ENCODE results near the gene KRTAP10-1. TPM values are rescaled to one million over a fixed set of nuclear protein-coding genes. Genes with fewer than 3 reads are reported as not detected.

Gene KRTAP10-1
- polyA plus RNA-seq, 3 donors = not detected

GRCh38 chr21:44548922-44549321, 8.9 kb upstream of the KRTAP10-1 start:
- DNase-seq = no peak

GRCh38 chr21:44548381-44548780, 8.4 kb upstream of the KRTAP10-1 start:
- DNase-seq = no peak

- DNase-seq = no peak
Observed at GRCh38 chr21:44547656-44548331, 7.8 kb upstream of the KRTAP10-1 start.

- DNase-seq = no peak
Observed at GRCh38 chr21:44544566-44544965, 4.6 kb upstream of the KRTAP10-1 start.

GRCh38 chr21:44542716-44543115, 2.7 kb upstream of the KRTAP10-1 start:
- no peak for DNase-seq

GRCh38 chr21:44540741-44541288, 820 bp upstream of the KRTAP10-1 start:
- no peak for DNase-seq

- DNase-seq = no peak
Observed at GRCh38 chr21:44539046-44539445, 949 bp downstream of the KRTAP10-1 start.

DNA sequence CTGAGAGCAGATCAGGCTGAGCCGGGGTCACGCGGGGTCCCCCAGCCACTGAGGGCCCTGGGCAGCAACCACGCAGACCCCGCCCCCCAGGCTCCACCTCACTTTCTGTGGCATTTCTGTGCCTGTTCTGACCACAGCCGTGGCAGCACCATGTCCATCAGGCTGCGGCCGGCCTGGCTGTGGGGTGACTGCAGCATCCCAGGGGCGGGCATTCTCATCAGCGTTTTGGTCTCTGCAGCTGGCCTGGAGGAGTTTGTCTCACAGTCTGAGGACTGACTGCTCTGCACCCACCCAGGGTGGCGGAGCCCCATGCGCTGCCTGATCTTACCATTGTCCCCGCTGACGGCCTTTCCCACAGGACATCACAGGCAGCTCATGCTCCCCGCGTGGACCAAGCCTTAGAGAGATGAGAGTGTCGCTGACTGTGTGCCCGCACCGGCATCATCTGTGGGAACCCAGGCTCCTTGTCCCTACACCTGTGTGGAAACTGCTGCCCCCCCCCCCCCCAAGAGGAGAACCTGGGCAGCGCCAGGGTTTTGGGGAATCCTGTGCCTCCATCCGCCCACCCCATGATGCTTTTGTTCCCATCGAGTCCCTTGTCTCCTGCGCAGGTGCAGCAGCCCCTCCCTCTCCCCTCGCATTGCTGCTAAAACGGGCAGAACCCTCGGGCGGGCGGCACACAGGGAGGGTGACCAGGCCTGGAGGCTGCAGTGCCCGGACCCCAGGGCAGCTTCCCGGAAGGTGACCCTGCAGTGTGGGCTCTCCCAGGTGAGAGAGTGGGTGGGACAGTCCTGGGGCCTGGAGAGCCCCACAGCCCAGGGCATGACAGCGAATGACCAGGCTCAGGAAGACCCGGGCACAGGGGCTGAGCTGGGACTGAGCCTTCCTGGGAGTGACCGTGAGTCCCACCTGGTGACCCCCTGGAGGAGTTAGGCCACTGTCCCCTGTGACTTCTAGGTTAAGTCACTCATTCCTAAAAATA, 1.8 kb downstream of the KRTAP10-1 start:
- DNase-seq = no peak

- no peak for DNase-seq
Observed at GRCh38 chr21:44535963-44536362, 4.0 kb downstream of the KRTAP10-1 start.

DNA sequence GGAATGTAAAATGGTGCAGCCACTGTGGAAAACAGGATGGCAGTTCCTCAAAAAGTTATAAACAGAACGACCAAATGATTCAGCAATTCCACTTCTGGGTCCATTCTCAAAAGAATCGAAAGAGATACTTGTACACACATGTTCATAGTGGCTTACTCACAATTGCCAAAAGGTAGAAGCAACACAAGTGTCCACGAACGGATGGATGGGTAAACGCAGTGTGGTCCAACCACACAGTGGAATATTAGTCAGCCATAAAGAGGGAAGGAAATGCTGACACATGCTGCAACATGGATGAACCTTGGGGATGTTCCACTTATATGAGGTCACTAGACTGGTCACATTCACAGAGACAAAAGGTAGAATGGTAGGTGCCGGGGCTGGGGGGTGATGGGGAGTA, 5.3 kb downstream of the KRTAP10-1 start:
- no peak for DNase-seq

- DNase-seq = no peak
Observed at GRCh38 chr21:44533891-44534627, 5.9 kb downstream of the KRTAP10-1 start.

DNA sequence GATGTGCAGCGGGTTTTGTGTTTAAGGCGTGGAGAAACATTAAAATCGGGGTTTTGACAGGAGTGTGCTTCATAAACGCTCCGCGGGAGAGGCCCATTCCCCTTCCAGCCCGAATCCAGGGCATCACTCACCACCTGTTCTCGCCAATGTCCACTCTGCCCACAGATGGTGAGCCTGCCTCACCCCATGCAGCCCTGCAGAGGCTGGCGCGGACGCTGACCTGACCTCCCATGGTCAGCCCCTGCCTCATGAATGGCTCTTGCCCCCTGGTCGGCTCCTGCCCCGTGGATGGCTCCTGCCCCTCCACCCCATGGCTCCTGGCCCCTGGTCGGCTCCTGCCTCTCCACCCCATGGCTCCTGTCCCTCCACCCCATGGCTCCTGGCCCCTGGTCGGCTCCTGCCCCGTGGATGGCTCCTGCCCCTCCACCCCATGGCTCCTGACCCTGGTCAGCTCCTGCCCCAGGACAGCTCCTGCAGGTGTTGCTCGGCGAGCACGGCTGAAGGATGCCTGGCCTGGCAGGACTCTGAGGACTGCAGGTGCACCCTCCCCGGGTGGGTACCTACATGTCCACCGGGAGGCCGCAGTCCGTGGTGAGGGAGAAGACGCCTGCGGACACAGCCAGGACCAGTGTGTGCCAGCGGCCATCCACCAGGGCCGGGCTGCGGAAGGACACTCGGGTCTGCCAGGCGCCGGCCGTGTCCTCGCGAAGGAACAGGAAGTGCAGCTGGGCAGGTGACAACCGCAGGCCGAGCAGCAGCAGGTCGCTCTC, 6.7 kb downstream of the KRTAP10-1 start:
- no peak for DNase-seq

DNA sequence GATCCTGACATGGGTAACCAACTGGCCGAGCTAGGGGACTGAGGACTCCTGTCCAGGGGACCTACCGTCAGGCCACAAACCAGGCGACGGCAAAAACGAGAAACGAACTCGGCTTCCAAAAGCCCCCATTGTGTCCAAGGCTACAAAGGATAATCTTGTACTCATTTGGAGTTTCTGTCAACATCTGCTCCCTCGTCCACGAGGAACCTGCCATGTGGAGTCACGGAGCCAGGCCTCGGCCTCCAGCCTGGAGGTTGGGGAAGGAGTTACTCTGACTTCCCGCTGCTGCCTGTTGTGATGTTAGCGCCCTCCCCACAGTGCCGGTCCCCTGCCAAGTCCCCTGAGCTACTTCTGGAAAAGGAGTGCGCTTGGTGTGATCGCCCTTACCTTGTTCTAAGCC, 7.3 kb downstream of the KRTAP10-1 start:
- DNase-seq = no peak

DNA sequence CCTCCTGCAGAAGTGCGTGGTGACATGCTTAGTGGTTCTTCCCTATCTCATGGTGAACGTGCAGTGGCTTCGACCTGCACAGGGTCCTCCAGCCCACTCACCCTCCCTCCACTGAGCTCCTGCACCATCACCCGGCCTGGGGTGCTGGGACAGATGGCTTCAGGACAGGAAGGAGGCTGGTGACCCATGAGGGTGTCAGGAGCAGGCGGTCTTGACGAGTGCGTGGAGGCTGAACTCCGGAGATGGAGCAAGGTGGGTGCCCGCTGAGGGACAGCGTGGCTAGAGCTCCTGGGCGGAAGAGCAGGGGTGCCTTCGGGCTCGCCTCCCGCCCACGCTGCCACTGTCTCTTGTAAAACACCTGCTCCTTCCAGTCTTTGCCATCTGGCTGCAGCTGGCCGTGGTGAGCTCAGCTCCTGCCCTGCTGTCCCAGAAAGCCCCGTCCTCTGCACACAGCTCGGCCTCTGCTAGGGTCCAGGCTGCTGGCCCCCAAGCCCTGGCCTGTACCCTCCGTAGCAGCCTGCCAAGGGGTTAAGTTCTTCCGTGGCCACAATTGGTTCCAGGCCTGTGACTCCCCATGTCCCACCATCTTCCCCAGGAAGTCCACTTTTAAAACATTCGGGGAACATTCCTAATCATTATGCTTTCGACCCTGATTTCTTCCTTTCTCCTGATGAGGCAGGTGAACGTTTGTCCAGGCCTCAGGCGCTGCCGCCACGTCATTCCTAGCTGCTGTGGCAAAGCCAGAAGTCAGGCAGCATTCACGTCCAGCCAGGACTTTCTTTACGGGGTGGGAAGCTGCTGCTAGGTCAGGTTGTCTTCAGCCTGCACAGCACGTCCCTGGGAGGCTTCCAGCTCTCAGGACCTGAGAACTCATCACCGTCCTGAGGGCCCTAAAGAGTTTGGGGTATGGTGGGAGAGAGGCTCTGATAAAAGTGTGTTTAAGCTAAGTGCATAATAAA, 8.1 kb downstream of the KRTAP10-1 start:
- DNase-seq = no peak

- no peak for DNase-seq
Observed at GRCh38 chr21:44530903-44531605, 8.9 kb downstream of the KRTAP10-1 start.

GRCh38 chr21:44530221-44530902, 9.6 kb downstream of the KRTAP10-1 start:
- DNase-seq = no peak

DNA sequence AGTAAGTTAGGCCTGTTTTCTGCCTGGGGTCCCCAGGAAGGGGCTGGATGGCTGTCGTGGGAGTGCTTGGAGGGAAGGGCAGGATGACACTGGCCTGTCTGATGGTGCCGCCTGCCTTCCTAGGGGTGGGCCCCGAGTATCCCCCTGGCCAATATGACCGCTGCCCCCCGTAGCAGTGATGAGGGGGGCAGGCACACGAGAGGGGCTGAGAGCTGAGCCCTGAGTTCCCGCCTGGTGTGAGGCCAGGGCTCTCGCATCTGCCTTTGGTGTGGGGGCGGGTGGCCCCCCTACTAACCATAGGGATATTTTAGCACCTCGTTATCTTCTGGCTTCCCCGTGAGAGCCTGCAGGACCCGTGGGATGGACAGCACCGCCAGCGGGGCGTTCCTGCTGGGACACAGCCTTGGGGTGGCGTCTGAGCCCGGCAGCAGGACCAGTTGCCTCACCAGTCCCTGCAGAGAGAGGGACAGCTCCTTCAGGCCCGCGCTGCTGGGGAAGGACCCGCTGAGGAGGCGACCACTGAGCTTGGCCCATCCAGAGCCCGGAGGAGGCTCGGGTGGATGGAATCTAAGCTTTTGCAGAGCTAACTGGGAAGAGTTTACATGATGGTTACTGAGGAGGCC, 10.4 kb downstream of the KRTAP10-1 start:
- DNase-seq = no peak

DNA sequence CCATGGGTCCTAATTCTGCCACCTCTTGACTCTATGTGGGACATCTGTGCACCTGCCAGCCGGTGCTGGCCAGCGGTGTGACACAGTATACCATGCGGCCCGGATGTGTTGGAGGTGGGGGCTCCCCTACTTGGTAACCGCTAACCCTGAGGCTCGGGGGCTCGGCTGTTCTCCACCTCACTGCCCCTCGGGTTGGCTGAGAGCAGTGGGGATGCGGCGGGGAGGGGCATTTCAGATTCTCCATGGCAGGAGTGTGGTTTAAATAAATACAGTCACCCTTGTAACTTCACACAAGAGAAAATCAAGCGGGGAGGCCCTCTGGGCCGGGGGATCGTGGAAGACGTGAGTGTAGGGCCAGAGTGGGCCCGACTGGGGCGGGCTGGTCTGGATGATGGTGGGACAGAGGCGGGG, 11.0 kb downstream of the KRTAP10-1 start:
- no peak for DNase-seq
